Retinal pigment epithelial cell (primary cell): ENCODE data around the gene SLC7A7.
"Not testable (repeated sequence)": the region's sequence is repeated elsewhere in the genome, so short reads cannot be mapped to it uniquely, and the experiment has no call there.

Experiments used
- DNase-seq: peaks from one replicate; pipeline ENCODE4 v3.0.0-alpha.2; 2010; ENCODE audit warnings: low read depth
- H3K4me3 ChIP-seq: 2 replicates; pipeline ENCODE4 v1.5.1; 2011; ENCODE audit warnings: mild to moderate bottlenecking, low read length, control low read depth, moderate library complexity
- TF ChIP-seq, protein P1 (sequence below): conservative IDR thresholded peaks from 2 replicates; pipeline ENCODE4 v1.5.1; 2011; ENCODE audit warnings: low read depth, low read length, control low read depth, inconsistent platforms

The SLC7A7 gene

GRCh38 chr14:22740020-22740419, 75.2 kb downstream of the SLC7A7 start:
- TF ChIP-seq, protein P1, sequence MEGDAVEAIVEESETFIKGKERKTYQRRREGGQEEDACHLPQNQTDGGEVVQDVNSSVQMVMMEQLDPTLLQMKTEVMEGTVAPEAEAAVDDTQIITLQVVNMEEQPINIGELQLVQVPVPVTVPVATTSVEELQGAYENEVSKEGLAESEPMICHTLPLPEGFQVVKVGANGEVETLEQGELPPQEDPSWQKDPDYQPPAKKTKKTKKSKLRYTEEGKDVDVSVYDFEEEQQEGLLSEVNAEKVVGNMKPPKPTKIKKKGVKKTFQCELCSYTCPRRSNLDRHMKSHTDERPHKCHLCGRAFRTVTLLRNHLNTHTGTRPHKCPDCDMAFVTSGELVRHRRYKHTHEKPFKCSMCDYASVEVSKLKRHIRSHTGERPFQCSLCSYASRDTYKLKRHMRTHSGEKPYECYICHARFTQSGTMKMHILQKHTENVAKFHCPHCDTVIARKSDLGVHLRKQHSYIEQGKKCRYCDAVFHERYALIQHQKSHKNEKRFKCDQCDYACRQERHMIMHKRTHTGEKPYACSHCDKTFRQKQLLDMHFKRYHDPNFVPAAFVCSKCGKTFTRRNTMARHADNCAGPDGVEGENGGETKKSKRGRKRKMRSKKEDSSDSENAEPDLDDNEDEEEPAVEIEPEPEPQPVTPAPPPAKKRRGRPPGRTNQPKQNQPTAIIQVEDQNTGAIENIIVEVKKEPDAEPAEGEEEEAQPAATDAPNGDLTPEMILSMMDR = no peak
- DNase-seq = no peak
- H3K4me3 ChIP-seq = no peak overlapping the region

DNA sequence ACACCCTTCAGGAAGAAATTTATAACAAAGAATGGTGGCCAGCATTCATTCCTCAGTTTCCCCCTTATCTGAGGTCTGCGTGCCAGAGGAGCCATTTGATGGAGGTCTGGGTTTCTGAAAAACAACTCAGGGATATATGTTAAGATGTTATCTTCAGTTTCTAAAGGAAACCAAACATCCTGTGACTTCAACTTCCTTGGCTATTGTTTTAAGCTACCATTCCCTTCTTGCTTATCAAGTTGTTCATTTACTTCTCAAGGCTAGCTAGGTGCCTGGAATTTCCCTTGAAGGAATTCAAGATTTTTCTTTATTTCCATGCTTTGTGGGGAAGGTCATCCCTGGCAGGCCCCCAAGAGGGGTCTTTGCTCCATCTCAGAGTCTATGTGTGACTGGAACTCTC, 75.8 kb downstream of the SLC7A7 start:
- no peak for DNase-seq
- H3K4me3 ChIP-seq = no peak overlapping the region
- TF ChIP-seq, protein P1 = no peak

DNA sequence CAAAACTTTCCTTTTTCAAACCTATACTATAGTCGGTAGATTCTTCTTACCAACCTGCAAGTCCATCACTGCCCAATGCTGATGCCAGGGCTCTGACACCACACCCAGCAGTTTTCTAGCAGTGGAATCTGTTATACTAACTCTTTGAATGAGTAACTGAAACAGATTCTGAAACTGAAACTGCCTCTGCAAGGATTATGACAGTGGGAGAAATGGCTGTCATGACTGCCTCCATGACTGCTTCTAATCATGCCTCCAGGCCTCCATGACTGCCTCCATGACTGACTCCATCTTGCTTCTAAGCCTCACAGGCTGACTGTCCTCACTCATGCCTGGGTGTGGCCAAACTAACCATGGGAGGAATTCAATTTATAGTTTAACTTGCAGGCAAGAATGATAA, 78.2 kb downstream of the SLC7A7 start:
- TF ChIP-seq, protein P1 = no peak
- no peak overlapping the region for H3K4me3 ChIP-seq
- DNase-seq = no peak

GRCh38 chr14:22736384-22736783, 78.9 kb downstream of the SLC7A7 start:
- H3K4me3 ChIP-seq, DNase-seq: not testable (repeated sequence)

- TF ChIP-seq, protein P1 = no peak
- H3K4me3 ChIP-seq = no peak overlapping the region
- DNase-seq = no peak
Measured at GRCh38 chr14:22735096-22735495, 80.1 kb downstream of the SLC7A7 start.

- TF ChIP-seq, protein P1 = no peak
- DNase-seq = no peak
Measured at GRCh38 chr14:22733829-22734228, 81.4 kb downstream of the SLC7A7 start.

GRCh38 chr14:22732062-22732461, 83.2 kb downstream of the SLC7A7 start:
- not testable (repeated sequence) for H3K4me3 ChIP-seq, DNase-seq

More at GRCh38 chr14:22733829-22734228, 81.4 kb downstream of the SLC7A7 start:
- H3K4me3 ChIP-seq = no peak overlapping the region

GRCh38 chr14:22726012-22726411, 89.2 kb downstream of the SLC7A7 start:
- no peak overlapping the region for H3K4me3 ChIP-seq
- TF ChIP-seq, protein P1 = no peak
- DNase-seq = no peak

DNA sequence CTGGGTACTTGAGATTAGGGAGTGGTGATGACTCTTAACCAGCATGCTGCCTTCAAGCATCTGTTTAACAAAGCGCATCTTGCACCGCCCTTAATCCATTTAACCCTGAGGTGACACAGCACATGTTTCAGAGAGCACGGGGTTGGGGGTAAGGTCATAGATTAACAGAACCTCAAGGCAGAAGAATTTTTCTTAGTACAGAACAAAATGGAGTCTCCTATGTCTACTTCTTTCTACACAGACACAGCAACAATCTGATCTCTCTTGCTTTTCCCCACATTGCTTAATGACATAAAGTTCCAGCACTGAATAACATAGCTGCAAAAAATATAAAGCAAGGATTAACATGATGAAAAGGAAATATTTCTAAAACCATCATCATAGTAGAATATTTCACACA, 89.9 kb downstream of the SLC7A7 start:
- DNase-seq, H3K4me3 ChIP-seq: not testable (repeated sequence)

DNA sequence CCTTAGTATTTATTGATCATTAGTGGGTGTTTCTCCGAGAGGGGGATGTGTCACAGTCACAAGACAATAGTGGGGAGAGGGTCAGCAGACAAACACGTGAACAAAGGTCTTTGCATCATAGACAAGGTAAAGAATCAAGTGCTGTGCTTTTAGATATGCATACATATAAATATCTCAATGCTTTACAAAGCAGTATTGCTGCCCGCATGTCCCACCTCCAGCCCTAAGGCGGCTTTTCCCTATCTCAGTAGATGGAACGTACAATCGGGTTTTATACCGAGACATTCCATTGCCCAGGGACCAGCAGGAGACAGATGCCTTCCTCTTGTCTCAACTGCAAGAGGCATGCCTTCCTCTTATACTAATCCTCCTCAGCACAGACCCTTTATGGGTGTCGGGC, 90.4 kb downstream of the SLC7A7 start:
- not testable (repeated sequence) for DNase-seq, H3K4me3 ChIP-seq
